GM23248 (cell line): ENCODE data around the gene CCDC63. TPM values are rescaled to one million over a fixed set of nuclear protein-coding genes. Genes with fewer than 3 reads are reported as not detected.

Experiments used
- DNase-seq: peaks from one replicate; pipeline ENCODE4 v3.0.0-alpha.2; 2015
- H2AFZ ChIP-seq: fragments of 200-600 bp; sonication (generic); 2 replicates; pipeline ENCODE4 v1.6.1; 2016; ENCODE audit warnings: antibody characterized with exemption
- H3F3A ChIP-seq: fragments of 200-600 bp; sonication (generic); 2 replicates; pipeline ENCODE4 v1.6.1; 2016; ENCODE audit warnings: mild to moderate bottlenecking, antibody characterized with exemption, mixed run types; ENCODE audit not compliant: insufficient read depth
- H3K27ac ChIP-seq: fragments of 200-600 bp; sonication (generic); 2 replicates; pipeline ENCODE4 v1.5.1; 2016; ENCODE audit warnings: mild to moderate bottlenecking
- H3K27me3 ChIP-seq: fragments of 200-600 bp; sonication (generic); replicated peaks from 2 replicates; pipeline ENCODE4 v1.6.1; 2016; ENCODE audit warnings: mild to moderate bottlenecking; ENCODE audit not compliant: insufficient read depth
- H3K36me3 ChIP-seq: fragments of 200-600 bp; sonication (generic); 2 replicates; pipeline ENCODE4 v1.6.1; 2016; ENCODE audit warnings: low read depth, mild to moderate bottlenecking
- H3K4me1 ChIP-seq: fragments of 200-600 bp; sonication (generic); 2 replicates; pipeline ENCODE4 v1.6.1; 2016; ENCODE audit warnings: mild to moderate bottlenecking; ENCODE audit not compliant: insufficient read depth
- H3K4me2 ChIP-seq: fragments of 200-600 bp; sonication (generic); one replicate; pipeline ENCODE4 v1.6.1; 2016; ENCODE audit warnings: mild to moderate bottlenecking; ENCODE audit not compliant: unreplicated experiment
- H3K4me3 ChIP-seq: fragments of 200-600 bp; sonication (generic); 2 replicates; pipeline ENCODE4 v1.5.1; 2016; ENCODE audit warnings: mild to moderate bottlenecking
- H3K79me2 ChIP-seq: fragments of 200-600 bp; sonication (generic); 2 replicates; pipeline ENCODE4 v1.6.1; 2016; ENCODE audit warnings: mild to moderate bottlenecking; ENCODE audit not compliant: insufficient read depth
- H3K9ac ChIP-seq: fragments of 200-600 bp; sonication (generic); 2 replicates; pipeline ENCODE4 v1.6.1; 2016; ENCODE audit warnings: mild to moderate bottlenecking
- H3K9me2 ChIP-seq: fragments of 200-600 bp; sonication (generic); 2 replicates; pipeline ENCODE4 v1.6.1; 2016; ENCODE audit warnings: mixed run types, mild to moderate bottlenecking, moderate library complexity; ENCODE audit not compliant: insufficient read depth
- H3K9me3 ChIP-seq: fragments of 200-600 bp; sonication (generic); one replicate; pipeline ENCODE4 v1.6.1; 2017; ENCODE audit warnings: low read depth
- H4K20me1 ChIP-seq: fragments of 200-600 bp; sonication (generic); 2 replicates; pipeline ENCODE4 v1.6.0; 2016; ENCODE audit not compliant: insufficient read depth
- EZH2 ChIP-seq: fragments of 200-600 bp; sonication (generic); IDR thresholded peaks from 2 replicates; pipeline ENCODE4 v1.6.1; 2018; ENCODE audit warnings: antibody characterized with exemption, mild to moderate bottlenecking; ENCODE audit not compliant: insufficient read depth, poor library complexity, severe bottlenecking
- EZH2phosphoT487 ChIP-seq: fragments of 200-600 bp; sonication (generic); IDR thresholded peaks from 2 replicates; pipeline ENCODE4 v1.6.1; 2018; ENCODE audit warnings: antibody characterized with exemption, moderate library complexity, mild to moderate bottlenecking, low read depth; ENCODE audit not compliant: insufficient read depth
- WGBS, 2 experiments: methylation state at CpG; one replicate each; pipeline ENCODE4 v1.1.6; 2015 to 2017; ENCODE audit warnings: low lambda C conversion rate in 2 of 2, low coverage in 1 of 2; ENCODE audit errors: missing lambda C conversion rate in 2 of 2; 5-methylcytosine and 5-hydroxymethylcytosine counted together
- in situ Hi-C: fragments of 300-500 bp; cut with MboI; formaldehyde crosslinking; loops from 2 replicates; pipeline ENCODE4 v1.15.0; 2020
- polyA plus RNA-seq: library from polyadenylated mRNA; unstranded; fragments of >200 nt; fragmentation: Nextera tagmentation; extraction: Ambion mirVana; gene quantifications from 2 replicates; pipeline ENCODE4 v1.2.1, GENCODE V29; 2016
- total RNA-seq: library from RNA; depleted of rRNA; stranded (reverse); fragments of >200 nt; shearing (Covaris generic); gene quantifications from 2 replicates; pipeline ENCODE4 v1.2.3, GENCODE V29; 2014

CCDC63 gene
- total and polyA plus RNA-seq, 2 experiments from 2014 or later, result not detected

- H3K9me3 ChIP-seq, result no peaks in the 10 kb centered on the region
- no peak within 1 kb of the TSS for H2AFZ ChIP-seq
- no peaks in the 10 kb centered on the region for H3K79me2 ChIP-seq
- no peak within 1 kb of the TSS for H3K9ac ChIP-seq
- in situ Hi-C loops, result no loop called here
- no peak within 1 kb of the TSS for H3K4me2 ChIP-seq
- H3K27ac ChIP-seq, result no peak within 1 kb of the TSS
- no peaks in the 10 kb centered on the region for H3K9me2 ChIP-seq
- H3K27me3 ChIP-seq, result peaks cover 10% of the 10 kb centered on the region
- H3K36me3 ChIP-seq, result no peaks in the 10 kb centered on the region
- H3K4me1 ChIP-seq, result peaks cover 6% of the 10 kb centered on the region
- H3K4me3 ChIP-seq, result no peak within 1 kb of the TSS
- no peaks in the 10 kb centered on the region for H3F3A ChIP-seq
- TF ChIP-seq EZH2phosphoT487 (no peak), EZH2 (no peak)
- no peaks in the 10 kb centered on the region for H4K20me1 ChIP-seq
- WGBS, 2 experiments, result 71 to 72% methylated on average over 21 to 22 of the region's 22 CpGs
- no peak for DNase-seq
Observed at GRCh38 chr12:110920324-110920910, 73.6 kb downstream of the CCDC63 start, which contains the start of gene MYL2. TSS of gene MYL2 (minus strand) at chr12:110920579. CDS start at chr12:110920529, 50 bp downstream.

GRCh38 chr12:110921262-110921661 is 74.5 kb downstream of the CCDC63 start:
- H3K9me2 ChIP-seq, result no peaks in the 10 kb centered on the region
- in situ Hi-C loops, result no loop called here
- peak; percentile 68 for DNase-seq
- no peak overlapping the region for H3K4me2 ChIP-seq
- H3K4me3 ChIP-seq, result no peak overlapping the region
- no peak overlapping the region for H3K27ac ChIP-seq
- H3K79me2 ChIP-seq, result no peaks in the 10 kb centered on the region
- peaks cover 19% of the 10 kb centered on the region for H3K27me3 ChIP-seq
- no peak overlapping the region for H3K9ac ChIP-seq
- no peaks in the 10 kb centered on the region for H3K36me3 ChIP-seq
- TF ChIP-seq EZH2 (no peak), EZH2phosphoT487 (no peak)
- peaks cover 6% of the 10 kb centered on the region for H3K4me1 ChIP-seq
- 51 to 57% methylated on average over 10 of the region's 10 CpGs for WGBS, 2 experiments
- H4K20me1 ChIP-seq, result no peaks in the 10 kb centered on the region
- H3F3A ChIP-seq, result no peaks in the 10 kb centered on the region
- H3K9me3 ChIP-seq, result no peaks in the 10 kb centered on the region
- no peak overlapping the region for H2AFZ ChIP-seq

- H3K4me1 ChIP-seq, result no peaks in the 10 kb centered on the region
- 69 to 71% methylated on average over 7 of the region's 7 CpGs for WGBS, 2 experiments
- H3K9me3 ChIP-seq, result no peaks in the 10 kb centered on the region
- no peak overlapping the region for H3K4me3 ChIP-seq
- H3K79me2 ChIP-seq, result no peaks in the 10 kb centered on the region
- no peak overlapping the region for H3K4me2 ChIP-seq
- no peak overlapping the region for H2AFZ ChIP-seq
- no peak for DNase-seq
- no peak overlapping the region for H3K9ac ChIP-seq
- peaks cover 32% of the 10 kb centered on the region for H3K27me3 ChIP-seq
- no peaks in the 10 kb centered on the region for H3K9me2 ChIP-seq
- H4K20me1 ChIP-seq, result no peaks in the 10 kb centered on the region
- in situ Hi-C loops, result no loop called here
- no peaks in the 10 kb centered on the region for H3K36me3 ChIP-seq
- H3K27ac ChIP-seq, result no peak overlapping the region
- TF ChIP-seq EZH2phosphoT487, result no peak
- no peak for TF ChIP-seq EZH2
- no peaks in the 10 kb centered on the region for H3F3A ChIP-seq
Observed at GRCh38 chr12:110922652-110923051, 75.9 kb downstream of the CCDC63 start.

GRCh38 chr12:110923192-110923591 is 76.4 kb downstream of the CCDC63 start:
- WGBS, 2 experiments, result 55 to 65% methylated on average over 4 of the region's 4 CpGs
- Histone ChIP-seq H3K4me2 (no peak overlapping the region), H3K9me2 (no peaks in the 10 kb centered on the region), H3K4me1 (no peaks in the 10 kb centered on the region), H3K27ac (no peak overlapping the region), H3K27me3 (peaks cover 33% of the 10 kb centered on the region), H4K20me1 (no peaks in the 10 kb centered on the region), H3K9me3 (no peaks in the 10 kb centered on the region), H3K4me3 (no peak overlapping the region), H3K79me2 (no peaks in the 10 kb centered on the region), H2AFZ (no peak overlapping the region), H3K36me3 (no peaks in the 10 kb centered on the region), H3K9ac (no peak overlapping the region), H3F3A (no peaks in the 10 kb centered on the region)
- DNase-seq, result no peak
- in situ Hi-C loops, result no loop called here
- no peak for TF ChIP-seq EZH2phosphoT487
- no peak for TF ChIP-seq EZH2
